WTC11 (cell line): ENCODE data around the gene CIDEB.

Source experiments
- CREB1 ChIP-seq: sonication (generic); formaldehyde crosslinking; IDR thresholded peaks from 2 replicates; pipeline ENCODE4 v1.8.0; 2023; ENCODE audit warnings: mild to moderate bottlenecking, missing genetic modification reagents
- CTCF ChIP-seq: fragments of 200-600 bp; IDR thresholded peaks from 2 replicates; pipeline ENCODE4 v1.8.0; 2022; ENCODE audit warnings: antibody characterized with exemption
- E2F5 ChIP-seq: sonication (generic); formaldehyde crosslinking; IDR thresholded peaks from 2 replicates; pipeline ENCODE4 v1.8.1; 2022; ENCODE audit warnings: mild to moderate bottlenecking, moderate library complexity, missing genetic modification reagents
- SMAD3 ChIP-seq: sonication (generic); formaldehyde crosslinking; IDR thresholded peaks from 2 replicates; pipeline ENCODE4 v1.8.0; 2022; ENCODE audit warnings: missing genetic modification reagents, mild to moderate bottlenecking, borderline replicate concordance
- SP1 ChIP-seq: sonication (generic); formaldehyde crosslinking; conservative IDR thresholded peaks from 2 replicates; pipeline ENCODE4 v1.8.1; 2022; ENCODE audit warnings: missing genetic modification reagents
- TP53 ChIP-seq: sonication (generic); formaldehyde crosslinking; IDR thresholded peaks from 2 replicates; pipeline ENCODE4 v1.8.1; 2023; ENCODE audit warnings: mild to moderate bottlenecking, missing genetic modification reagents

GRCh38 chr14:24260026-24260779 lies 47.6 kb downstream of the CIDEB start:
- TF ChIP-seq CTCF (no peak), TP53 (no peak), CREB1 (CRISPR knock-in tag) (no peak), SP1 (no peak), E2F5 (no peak), SMAD3 (CRISPR knock-in tag) (no peak)
